ENCODE results near the gene PUSL1.

GRCh38 chr1:1352786-1353388 is 44.5 kb downstream of the PUSL1 start:
- TF ChIP-seq EZH2phosphoT487 (IDR thresholded peaks at IDR 0.05; ENCODE audit: borderline replicate concordance, low read depth, low read length), result no peak
- TF ChIP-seq CTCF (conservative IDR thresholded peaks at IDR 0.05; ENCODE audit: low read length), result no peak
